Mesothelial cell of epicardium (in vitro differentiated cells): ENCODE measurements around the gene RIC1. TPM values are rescaled to one million over a fixed set of nuclear protein-coding genes. Genes with fewer than 3 reads are reported as not detected.

Source experiments
- DNase-seq, 2 experiments: peaks; one replicate each; pipeline ENCODE4 v3.0.0; 2021; ENCODE audit warnings: low spot score in 2 of 2; ENCODE audit not compliant: unreplicated experiment in 2 of 2
- H3K27ac Mint-ChIP-seq: 2 replicates; pipeline ENCODE4 v1.8.0; 2021; ENCODE audit warnings: mixed read lengths
- H3K27me3 Mint-ChIP-seq: 2 replicates; pipeline ENCODE4 v1.8.0; 2021; ENCODE audit warnings: low read depth, mixed read lengths
- H3K36me3 Mint-ChIP-seq: 2 replicates; pipeline ENCODE4 v1.8.0; 2021; ENCODE audit warnings: mixed read lengths
- H3K4me1 Mint-ChIP-seq: 2 replicates; pipeline ENCODE4 v1.8.0; 2021; ENCODE audit warnings: mixed read lengths
- H3K4me3 Mint-ChIP-seq: 2 replicates; pipeline ENCODE4 v1.8.0; 2021; ENCODE audit warnings: mild to moderate bottlenecking, moderate library complexity, mixed read lengths
- H3K9me3 Mint-ChIP-seq: 2 replicates; pipeline ENCODE4 v1.8.0; 2021; ENCODE audit warnings: mixed read lengths
- CTCF ChIP-seq: fragments of 200-600 bp; sonication (generic); IDR thresholded peaks from one replicate; pipeline ENCODE4 v1.5.0; 2021; ENCODE audit warnings: antibody characterized with exemption; ENCODE audit not compliant: unreplicated experiment
- total RNA-seq: library from RNA; stranded (reverse); gene quantifications from 3 replicates; pipeline ENCODE4 v1.2.1, GENCODE V29; 2021

RIC1 gene
- total RNA-seq, 1 donor from 2014 or later, result 39.2 TPM

- DNase-seq, result no peak
- Mint-ChIP-seq H3K9me3 (peaks cover 26% of the 10 kb centered on the region), H3K4me1 (no peaks in the 10 kb centered on the region), H3K36me3 (peaks cover 43% of the 10 kb centered on the region), H3K27ac (no peak overlapping the region), H3K4me3 (no peak overlapping the region), H3K27me3 (no peaks in the 10 kb centered on the region)
- TF ChIP-seq CTCF, result no peak
Observed at GRCh38 chr9:5735072-5735471, 106.2 kb downstream of the RIC1 start.

- peaks cover 54% of the 10 kb centered on the region for H3K36me3 Mint-ChIP-seq
- no peak overlapping the region for H3K27ac Mint-ChIP-seq
- H3K9me3 Mint-ChIP-seq, result peaks cover 26% of the 10 kb centered on the region
- H3K27me3 Mint-ChIP-seq, result no peaks in the 10 kb centered on the region
- no peak for TF ChIP-seq CTCF
- DNase-seq, result no peak
- no peak overlapping the region for H3K4me3 Mint-ChIP-seq
- H3K4me1 Mint-ChIP-seq, result no peaks in the 10 kb centered on the region
Observed at GRCh38 chr9:5736563-5737346, 107.8 kb downstream of the RIC1 start.

GRCh38 chr9:5743109-5743508 lies 114.2 kb downstream of the RIC1 start:
- H3K27ac Mint-ChIP-seq, result no peak overlapping the region
- DNase-seq, result no peak
- H3K36me3 Mint-ChIP-seq, result peaks cover 53% of the 10 kb centered on the region

DNA sequence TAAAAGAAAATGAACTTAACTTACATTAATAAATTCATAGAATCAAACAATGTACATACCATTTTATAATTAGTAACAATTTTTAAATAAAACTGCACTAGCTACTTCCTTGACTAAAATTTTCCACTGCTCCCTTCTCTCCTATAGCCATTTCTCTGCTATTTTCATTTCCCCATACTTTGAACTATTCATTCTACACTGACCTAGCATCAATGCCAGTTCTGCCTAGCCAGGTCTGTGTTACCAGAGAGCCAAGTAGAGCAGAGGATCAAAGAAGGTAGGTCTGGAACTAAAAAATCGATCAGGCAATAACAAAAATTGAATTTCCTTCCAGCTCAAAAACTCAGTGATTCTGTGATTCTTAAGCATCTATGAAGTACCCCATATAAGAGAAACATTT lies 119.5 kb downstream of the RIC1 start:
- Mint-ChIP-seq H3K4me1 (no peaks in the 10 kb centered on the region), H3K27ac (no peak overlapping the region), H3K27me3 (no peaks in the 10 kb centered on the region), H3K36me3 (peaks cover 42% of the 10 kb centered on the region), H3K4me3 (no peak overlapping the region), H3K9me3 (peaks cover 11% of the 10 kb centered on the region)
- DNase-seq, result no peak
- TF ChIP-seq CTCF, result no peak

More at GRCh38 chr9:5743109-5743508, 114.2 kb downstream of the RIC1 start:
- H3K9me3 Mint-ChIP-seq, result peaks cover 17% of the 10 kb centered on the region
- TF ChIP-seq CTCF, result no peak
- H3K4me1 Mint-ChIP-seq, result no peaks in the 10 kb centered on the region
- no peaks in the 10 kb centered on the region for H3K27me3 Mint-ChIP-seq
- H3K4me3 Mint-ChIP-seq, result no peak overlapping the region

- DNase-seq, result no peak
- Mint-ChIP-seq H3K27ac (no peak overlapping the region), H3K36me3 (peaks cover 41% of the 10 kb centered on the region), H3K4me3 (no peak overlapping the region), H3K4me1 (no peaks in the 10 kb centered on the region), H3K27me3 (no peaks in the 10 kb centered on the region), H3K9me3 (peaks cover 11% of the 10 kb centered on the region)
- TF ChIP-seq CTCF, result no peak
Observed at GRCh38 chr9:5749306-5749705, 120.4 kb downstream of the RIC1 start.
